Measurements from ENCODE around the gene CERS3.

- TF ChIP-seq ZC3H10 (CRISPR knock-in tag; IDR thresholded peaks at IDR 0.05) (no peak), ZFP3 (CRISPR knock-in tag; IDR thresholded peaks at IDR 0.05) (no peak), CSDC2 (CRISPR knock-in tag; IDR thresholded peaks at IDR 0.05) (no peak), ARNTL (CRISPR knock-in tag; IDR thresholded peaks at IDR 0.05; ENCODE audit: borderline replicate concordance, low read depth) (no peak), PPARA (CRISPR knock-in tag; IDR thresholded peaks at IDR 0.05; ENCODE audit: borderline replicate concordance) (no peak), TOX (CRISPR knock-in tag; IDR thresholded peaks at IDR 0.05; ENCODE audit: borderline replicate concordance) (no peak), TCF4 (CRISPR knock-in tag; IDR thresholded peaks at IDR 0.05; ENCODE audit: borderline replicate concordance) (no peak), ZNF565 (CRISPR knock-in tag; conservative IDR thresholded peaks at IDR 0.05; ENCODE audit: low read depth) (no peak), RARB (CRISPR knock-in tag; IDR thresholded peaks at IDR 0.05) (no peak)
- TF ChIP-seq, protein P1, sequence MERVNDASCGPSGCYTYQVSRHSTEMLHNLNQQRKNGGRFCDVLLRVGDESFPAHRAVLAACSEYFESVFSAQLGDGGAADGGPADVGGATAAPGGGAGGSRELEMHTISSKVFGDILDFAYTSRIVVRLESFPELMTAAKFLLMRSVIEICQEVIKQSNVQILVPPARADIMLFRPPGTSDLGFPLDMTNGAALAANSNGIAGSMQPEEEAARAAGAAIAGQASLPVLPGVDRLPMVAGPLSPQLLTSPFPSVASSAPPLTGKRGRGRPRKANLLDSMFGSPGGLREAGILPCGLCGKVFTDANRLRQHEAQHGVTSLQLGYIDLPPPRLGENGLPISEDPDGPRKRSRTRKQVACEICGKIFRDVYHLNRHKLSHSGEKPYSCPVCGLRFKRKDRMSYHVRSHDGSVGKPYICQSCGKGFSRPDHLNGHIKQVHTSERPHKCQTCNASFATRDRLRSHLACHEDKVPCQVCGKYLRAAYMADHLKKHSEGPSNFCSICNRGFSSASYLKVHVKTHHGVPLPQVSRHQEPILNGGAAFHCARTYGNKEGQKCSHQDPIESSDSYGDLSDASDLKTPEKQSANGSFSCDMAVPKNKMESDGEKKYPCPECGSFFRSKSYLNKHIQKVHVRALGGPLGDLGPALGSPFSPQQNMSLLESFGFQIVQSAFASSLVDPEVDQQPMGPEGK (CRISPR knock-in tag; IDR thresholded peaks at IDR 0.05; ENCODE audit: borderline replicate concordance) = no peak
These were observed 60.5 kb downstream of the CERS3 start for GRCh38 chr15:100468285-100468684.
